ENCODE measurements around the gene EXD1. TPM values are rescaled to one million over a fixed set of nuclear protein-coding genes. Genes with fewer than 3 reads are reported as not detected.
A peak's percentile ranks its signal among the peaks of the same experiment; 100 is the strongest.
"Not testable (repeated sequence)": the region's sequence is repeated elsewhere in the genome, so short reads cannot be mapped to it uniquely, and the experiment has no call there.

EXD1 gene
- not detected for total RNA-seq

GRCh38 chr15:41230650-41231421, at the start of gene EXD1, which contains the start of gene CHP1:
Gene EXD1 (minus strand): TSS chr15:41230757. CDS start chr15:41226575, 4,182 bp downstream.
Gene CHP1 (plus strand): TSS chr15:41231268. CDS start chr15:41231383, 115 bp downstream.
- DNase-seq = peak; percentile 98
- POLR2A ChIA-PET = interaction anchor here (0.6 to 1.4 kb wide), 8 partner anchors 12 to 636 kb away, joined by 3 to 6 read pairs (median 3); partner anchors contain the start of genes CHAC1, INO80 and OIP5
- peak; percentile 100 for ATAC-seq
- CTCF ChIA-PET = interaction anchor here (0.7 to 3.9 kb wide), 30 partner anchors 9 to 354 kb away, joined by 3 to 18 read pairs (median 4); partner anchors contain the start of genes CHAC1, INO80, NUSAP1 and OIP5
- Mint-ChIP-seq H3K27ac (peak within 1 kb of the TSS; percentile 91), H3K4me1 (ENCODE audit: low read depth) (peaks cover 33% of the 10 kb centered on the region), H3K27me3 (ENCODE audit: low read depth) (peaks cover 6% of the 10 kb centered on the region), H3K36me3 (ENCODE audit: low read depth) (peaks cover 2% of the 10 kb centered on the region), H3K9me3 (ENCODE audit: insufficient read depth) (no peaks in the 10 kb centered on the region), H3K4me3 (peak within 1 kb of the TSS; percentile 90)

- DNase-seq (no peak), ATAC-seq (no peak)
- peaks cover 17% of the 10 kb centered on the region for H3K4me1 Mint-ChIP-seq (ENCODE audit: low read depth)
- no peak overlapping the region for H3K4me3 Mint-ChIP-seq
- no peaks in the 10 kb centered on the region for H3K9me3 Mint-ChIP-seq (ENCODE audit: insufficient read depth)
- peaks cover 33% of the 10 kb centered on the region for H3K36me3 Mint-ChIP-seq (ENCODE audit: low read depth)
- CTCF ChIA-PET = no interaction called here
- no peaks in the 10 kb centered on the region for H3K27me3 Mint-ChIP-seq (ENCODE audit: low read depth)
- peak overlapping the region; percentile 7 for H3K27ac Mint-ChIP-seq
- POLR2A ChIA-PET = no interaction called here
Observed at GRCh38 chr15:41279535-41280283, 49.2 kb upstream of the EXD1 start.

- H3K27ac Mint-ChIP-seq = no peak overlapping the region
- H3K36me3 Mint-ChIP-seq (ENCODE audit: low read depth) = peaks cover 28% of the 10 kb centered on the region
- ChIA-PET CTCF (no interaction called here), POLR2A (no interaction called here)
- peaks cover 12% of the 10 kb centered on the region for H3K4me1 Mint-ChIP-seq (ENCODE audit: low read depth)
- ATAC-seq (no peak), DNase-seq (no peak)
- no peaks in the 10 kb centered on the region for H3K9me3 Mint-ChIP-seq (ENCODE audit: insufficient read depth)
- no peak overlapping the region for H3K4me3 Mint-ChIP-seq
- H3K27me3 Mint-ChIP-seq (ENCODE audit: low read depth) = no peaks in the 10 kb centered on the region
Observed at GRCh38 chr15:41278319-41278718, 47.8 kb upstream of the EXD1 start.

GRCh38 chr15:41276831-41277230, 46.3 kb upstream of the EXD1 start:
- ATAC-seq (no peak), DNase-seq (no peak)
- Mint-ChIP-seq H3K4me3 (no peak overlapping the region), H3K9me3 (ENCODE audit: insufficient read depth) (no peaks in the 10 kb centered on the region), H3K27me3 (ENCODE audit: low read depth) (no peaks in the 10 kb centered on the region), H3K27ac (no peak overlapping the region), H3K36me3 (ENCODE audit: low read depth) (peaks cover 24% of the 10 kb centered on the region), H3K4me1 (ENCODE audit: low read depth) (peaks cover 3% of the 10 kb centered on the region)
- POLR2A ChIA-PET = interaction anchor here (0.6 kb wide), 1 partner anchor 312 kb away, joined by 3 read pairs; no protein-coding TSS in a partner anchor
- CTCF ChIA-PET = no interaction called here

GRCh38 chr15:41269887-41270286, 39.3 kb upstream of the EXD1 start:
- POLR2A ChIA-PET = interaction anchor here (1.4 kb wide), 1 partner anchor 13 kb away, joined by 5 read pairs; no protein-coding TSS in a partner anchor
- ATAC-seq (no peak), DNase-seq (no peak)
- H3K27me3 Mint-ChIP-seq (ENCODE audit: low read depth) = no peaks in the 10 kb centered on the region
- CTCF ChIA-PET = no interaction called here
- no peaks in the 10 kb centered on the region for H3K4me1 Mint-ChIP-seq (ENCODE audit: low read depth)
- no peaks in the 10 kb centered on the region for H3K9me3 Mint-ChIP-seq (ENCODE audit: insufficient read depth)
- peaks cover 11% of the 10 kb centered on the region for H3K36me3 Mint-ChIP-seq (ENCODE audit: low read depth)
- no peak overlapping the region for H3K27ac Mint-ChIP-seq
- no peak overlapping the region for H3K4me3 Mint-ChIP-seq

- no peak for ATAC-seq
- CTCF ChIA-PET = no interaction called here
- POLR2A ChIA-PET = interaction anchor here (1.4 kb wide), 1 partner anchor 20 kb away, joined by 3 read pairs; no protein-coding TSS in a partner anchor
- Mint-ChIP-seq H3K4me3 (no peak overlapping the region), H3K4me1 (ENCODE audit: low read depth) (no peaks in the 10 kb centered on the region), H3K27me3 (ENCODE audit: low read depth) (no peaks in the 10 kb centered on the region), H3K27ac (no peak overlapping the region), H3K36me3 (ENCODE audit: low read depth) (peaks cover 14% of the 10 kb centered on the region), H3K9me3 (ENCODE audit: insufficient read depth) (no peaks in the 10 kb centered on the region)
- DNase-seq = no peak
Observed at GRCh38 chr15:41263891-41264351, 33.4 kb upstream of the EXD1 start.

- DNase-seq = no peak
- Mint-ChIP-seq H3K27me3 (ENCODE audit: low read depth) (no peaks in the 10 kb centered on the region), H3K4me3 (no peak overlapping the region), H3K9me3 (ENCODE audit: insufficient read depth) (no peaks in the 10 kb centered on the region), H3K4me1 (ENCODE audit: low read depth) (no peaks in the 10 kb centered on the region), H3K36me3 (ENCODE audit: low read depth) (peaks cover 18% of the 10 kb centered on the region), H3K27ac (no peak overlapping the region)
- POLR2A ChIA-PET = no interaction called here
- CTCF ChIA-PET = no interaction called here
- no peak for ATAC-seq
Observed at GRCh38 chr15:41262571-41262970, 32.0 kb upstream of the EXD1 start.

- H3K4me3 Mint-ChIP-seq; H3K27me3 Mint-ChIP-seq (ENCODE audit: low read depth); DNase-seq; H3K9me3 Mint-ChIP-seq (ENCODE audit: insufficient read depth); ATAC-seq; CTCF ChIA-PET; H3K27ac Mint-ChIP-seq; POLR2A ChIA-PET; H3K4me1 Mint-ChIP-seq (ENCODE audit: low read depth): not testable (repeated sequence)
- H3K36me3 Mint-ChIP-seq (ENCODE audit: low read depth) = peaks cover 17% of the 10 kb centered on the region
Observed at GRCh38 chr15:41260924-41261323, 30.4 kb upstream of the EXD1 start.

- DNase-seq (no peak), ATAC-seq (no peak)
- ChIA-PET CTCF (no interaction called here), POLR2A (interaction anchor here (0.7 kb wide), 1 partner anchor 318 kb away, joined by 3 read pairs; no protein-coding TSS in a partner anchor)
- H3K27ac Mint-ChIP-seq = no peak overlapping the region
- no peaks in the 10 kb centered on the region for H3K4me1 Mint-ChIP-seq (ENCODE audit: low read depth)
- H3K4me3 Mint-ChIP-seq = no peak overlapping the region
- H3K9me3 Mint-ChIP-seq (ENCODE audit: insufficient read depth) = no peaks in the 10 kb centered on the region
- H3K36me3 Mint-ChIP-seq (ENCODE audit: low read depth) = peaks cover 18% of the 10 kb centered on the region
- no peaks in the 10 kb centered on the region for H3K27me3 Mint-ChIP-seq (ENCODE audit: low read depth)
Observed at GRCh38 chr15:41259546-41260189, 29.1 kb upstream of the EXD1 start.

- ChIA-PET POLR2A (no interaction called here), CTCF (no interaction called here)
- no peak overlapping the region for H3K4me3 Mint-ChIP-seq
- ATAC-seq (no peak), DNase-seq (no peak)
- H3K27me3 Mint-ChIP-seq (ENCODE audit: low read depth) = no peaks in the 10 kb centered on the region
- H3K9me3 Mint-ChIP-seq (ENCODE audit: insufficient read depth) = no peaks in the 10 kb centered on the region
- no peak overlapping the region for H3K27ac Mint-ChIP-seq
- H3K36me3 Mint-ChIP-seq (ENCODE audit: low read depth) = peaks cover 17% of the 10 kb centered on the region
- no peaks in the 10 kb centered on the region for H3K4me1 Mint-ChIP-seq (ENCODE audit: low read depth)
Observed at GRCh38 chr15:41258750-41259471, 28.4 kb upstream of the EXD1 start.

GRCh38 chr15:41256577-41257038, 26.1 kb upstream of the EXD1 start:
- H3K4me1 Mint-ChIP-seq (ENCODE audit: low read depth) = no peaks in the 10 kb centered on the region
- peaks cover 14% of the 10 kb centered on the region for H3K36me3 Mint-ChIP-seq (ENCODE audit: low read depth)
- ATAC-seq (no peak), DNase-seq (no peak)
- ChIA-PET CTCF (no interaction called here), POLR2A (interaction anchor here (0.6 kb wide), 1 partner anchor 167 kb away, joined by 3 read pairs; no protein-coding TSS in a partner anchor)
- H3K9me3 Mint-ChIP-seq (ENCODE audit: insufficient read depth) = no peaks in the 10 kb centered on the region
- no peaks in the 10 kb centered on the region for H3K27me3 Mint-ChIP-seq (ENCODE audit: low read depth)
- no peak overlapping the region for H3K4me3 Mint-ChIP-seq
- no peak overlapping the region for H3K27ac Mint-ChIP-seq

Measured in activated CD8-positive, alpha-beta T cell treated with anti-CD3 and anti-CD28 coated beads, Interleukin-2, amount 10 ng/mL, durations not matched to agents 7 days and 5 days (primary cell).